Measurements from ENCODE around the gene APC.

Gene APC

DNA sequence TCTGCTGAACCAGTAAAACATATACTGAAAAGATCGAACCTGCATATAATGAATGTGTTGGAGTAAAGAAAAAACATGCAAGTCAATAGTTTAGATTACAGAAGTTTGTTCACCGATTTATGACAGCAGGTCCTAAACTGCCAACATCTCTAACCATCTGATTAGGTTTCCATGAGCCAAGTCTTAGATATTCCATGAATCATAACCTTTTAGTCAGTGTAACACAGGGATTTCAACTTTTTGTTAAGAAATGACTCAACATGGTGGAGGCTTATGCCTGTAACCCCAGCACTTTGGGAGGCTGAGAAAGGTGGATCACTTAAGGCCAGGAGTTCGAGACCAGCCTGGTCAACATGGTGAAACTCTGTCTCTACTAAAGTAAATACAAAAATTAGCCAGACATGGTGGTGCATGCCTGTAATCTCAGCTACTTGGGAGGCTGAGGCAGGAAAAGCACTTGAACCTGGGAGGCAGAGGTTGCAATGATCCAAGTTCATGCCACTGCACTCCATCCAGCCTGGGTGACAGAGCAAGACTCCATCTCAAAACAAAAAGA lies 38.7 kb downstream of the APC start:
- Mint-ChIP-seq H3K4me1 (no peaks in the 10 kb centered on the region), H3K27ac (no peak overlapping the region), H3K9me3 (no peaks in the 10 kb centered on the region), H3K36me3 (ENCODE audit: low read depth) (peaks cover 57% of the 10 kb centered on the region), H3K4me3 (no peak overlapping the region), H3K27me3 (ENCODE audit: low read depth, poor library complexity) (no peaks in the 10 kb centered on the region)
- DNase-seq, result no peak
- no peak for TF ChIP-seq CTCF (IDR thresholded peaks at IDR 0.05)

- H3K9me3 Mint-ChIP-seq, result peaks cover 3% of the 10 kb centered on the region
- DNase-seq, result no peak
- H3K27ac Mint-ChIP-seq, result no peak overlapping the region
- no peak overlapping the region for H3K4me3 Mint-ChIP-seq
- peaks cover 48% of the 10 kb centered on the region for H3K36me3 Mint-ChIP-seq (ENCODE audit: low read depth)
- TF ChIP-seq CTCF (IDR thresholded peaks at IDR 0.05), result no peak
- H3K27me3 Mint-ChIP-seq (ENCODE audit: low read depth, poor library complexity), result no peaks in the 10 kb centered on the region
- no peaks in the 10 kb centered on the region for H3K4me1 Mint-ChIP-seq
Observed at GRCh38 chr5:112779531-112779930, 41.8 kb downstream of the APC start.

DNA sequence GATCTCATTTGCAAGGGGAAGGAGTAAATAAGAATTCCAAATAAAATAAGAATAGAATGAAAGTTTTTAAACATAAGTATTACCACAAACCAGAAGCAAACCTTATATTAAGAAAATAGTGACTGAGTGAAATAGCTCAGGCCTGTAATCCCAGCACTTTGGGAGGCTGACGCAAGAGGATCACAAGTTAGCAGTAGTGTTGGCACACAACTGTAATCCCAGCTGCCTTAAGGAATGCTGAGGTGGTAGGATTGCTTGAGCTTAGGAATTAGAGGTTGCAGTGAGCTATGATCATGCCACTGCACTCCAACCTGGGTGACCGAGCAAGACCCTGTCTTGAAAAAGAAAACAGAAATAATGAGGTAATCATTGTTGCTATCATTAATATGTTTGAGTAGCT lies 47.0 kb downstream of the APC start:
- no peak for DNase-seq
- TF ChIP-seq CTCF (IDR thresholded peaks at IDR 0.05), result no peak
- no peaks in the 10 kb centered on the region for H3K4me1 Mint-ChIP-seq
- no peak overlapping the region for H3K27ac Mint-ChIP-seq
- peaks cover 27% of the 10 kb centered on the region for H3K36me3 Mint-ChIP-seq (ENCODE audit: low read depth)
- no peaks in the 10 kb centered on the region for H3K27me3 Mint-ChIP-seq (ENCODE audit: low read depth, poor library complexity)
- no peak overlapping the region for H3K4me3 Mint-ChIP-seq
- peaks cover 3% of the 10 kb centered on the region for H3K9me3 Mint-ChIP-seq

DNA sequence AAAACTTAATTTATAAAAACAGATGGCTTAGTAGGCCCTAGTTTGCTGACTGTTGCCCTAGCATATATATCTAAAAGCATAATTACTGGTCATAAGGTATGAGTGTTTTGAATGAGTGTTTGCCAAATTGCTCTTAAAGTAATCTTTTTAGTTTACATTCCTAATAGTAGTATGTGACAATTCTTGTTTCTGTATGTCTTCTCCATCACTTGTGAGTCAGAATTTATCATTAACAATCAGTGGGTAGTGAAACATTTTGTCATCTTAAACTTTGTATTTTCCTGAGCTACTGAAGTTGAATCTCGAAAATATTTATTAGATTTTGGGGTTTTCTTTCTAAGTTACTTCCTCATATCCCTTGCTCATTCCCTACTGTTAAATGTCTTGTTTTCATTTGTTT lies 49.6 kb downstream of the APC start:
- H3K36me3 Mint-ChIP-seq (ENCODE audit: low read depth), result peaks cover 8% of the 10 kb centered on the region
- H3K27ac Mint-ChIP-seq, result peak overlapping the region; percentile 14
- no peaks in the 10 kb centered on the region for H3K9me3 Mint-ChIP-seq
- TF ChIP-seq CTCF (IDR thresholded peaks at IDR 0.05), result no peak
- H3K4me1 Mint-ChIP-seq, result no peaks in the 10 kb centered on the region
- DNase-seq, result no peak
- no peak overlapping the region for H3K4me3 Mint-ChIP-seq
- no peaks in the 10 kb centered on the region for H3K27me3 Mint-ChIP-seq (ENCODE audit: low read depth, poor library complexity)

DNA sequence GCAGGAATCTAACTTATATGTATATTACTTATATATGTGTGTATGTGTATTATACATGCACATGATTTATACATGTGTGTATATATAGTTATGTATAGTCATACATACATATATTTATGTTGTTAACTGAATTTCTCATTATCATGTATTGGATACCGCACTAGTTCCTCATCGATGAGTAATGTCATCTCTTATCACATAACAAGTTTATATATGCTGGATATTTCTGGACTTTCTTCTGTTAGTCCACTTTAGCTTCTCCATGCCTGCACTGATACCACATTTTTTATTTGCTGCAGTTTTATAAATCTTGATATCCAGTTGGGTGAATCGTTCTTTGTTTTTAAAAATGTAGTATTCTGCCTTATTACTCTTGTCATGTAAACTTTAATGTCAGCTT lies 50.2 kb downstream of the APC start:
- no peak for DNase-seq
- Mint-ChIP-seq H3K4me3 (no peak overlapping the region), H3K27ac (no peak overlapping the region), H3K9me3 (no peaks in the 10 kb centered on the region), H3K36me3 (ENCODE audit: low read depth) (peaks cover 6% of the 10 kb centered on the region), H3K27me3 (ENCODE audit: low read depth, poor library complexity) (no peaks in the 10 kb centered on the region), H3K4me1 (no peaks in the 10 kb centered on the region)
- TF ChIP-seq CTCF (IDR thresholded peaks at IDR 0.05), result no peak

GRCh38 chr5:112793201-112793600 lies 55.5 kb downstream of the APC start:
- no peak for DNase-seq

More at GRCh38 chr5:112793201-112793600, 55.5 kb downstream of the APC start:
- Mint-ChIP-seq H3K9me3 (no peaks in the 10 kb centered on the region), H3K36me3 (ENCODE audit: low read depth) (peaks cover 44% of the 10 kb centered on the region), H3K4me1 (no peaks in the 10 kb centered on the region), H3K4me3 (no peak overlapping the region), H3K27me3 (ENCODE audit: low read depth, poor library complexity) (no peaks in the 10 kb centered on the region), H3K27ac (no peak overlapping the region)
- TF ChIP-seq CTCF (IDR thresholded peaks at IDR 0.05), result no peak
